GM23248 (cell line): ENCODE results near the gene B4GAT1. TPM values are rescaled to one million over a fixed set of nuclear protein-coding genes. Genes with fewer than 3 reads are reported as not detected.

Experiments
- DNase-seq: peaks from one replicate; pipeline ENCODE4 v3.0.0-alpha.2; 2015
- H2AFZ ChIP-seq: fragments of 200-600 bp; sonication (generic); 2 replicates; pipeline ENCODE4 v1.6.1; 2016; ENCODE audit warnings: antibody characterized with exemption
- H3F3A ChIP-seq: fragments of 200-600 bp; sonication (generic); 2 replicates; pipeline ENCODE4 v1.6.1; 2016; ENCODE audit warnings: mild to moderate bottlenecking, antibody characterized with exemption, mixed run types; ENCODE audit not compliant: insufficient read depth
- H3K27ac ChIP-seq: fragments of 200-600 bp; sonication (generic); 2 replicates; pipeline ENCODE4 v1.5.1; 2016; ENCODE audit warnings: mild to moderate bottlenecking
- H3K27me3 ChIP-seq: fragments of 200-600 bp; sonication (generic); replicated peaks from 2 replicates; pipeline ENCODE4 v1.6.1; 2016; ENCODE audit warnings: mild to moderate bottlenecking; ENCODE audit not compliant: insufficient read depth
- H3K36me3 ChIP-seq: fragments of 200-600 bp; sonication (generic); 2 replicates; pipeline ENCODE4 v1.6.1; 2016; ENCODE audit warnings: low read depth, mild to moderate bottlenecking
- H3K4me1 ChIP-seq: fragments of 200-600 bp; sonication (generic); 2 replicates; pipeline ENCODE4 v1.6.1; 2016; ENCODE audit warnings: mild to moderate bottlenecking; ENCODE audit not compliant: insufficient read depth
- H3K4me2 ChIP-seq: fragments of 200-600 bp; sonication (generic); one replicate; pipeline ENCODE4 v1.6.1; 2016; ENCODE audit warnings: mild to moderate bottlenecking; ENCODE audit not compliant: unreplicated experiment
- H3K4me3 ChIP-seq: fragments of 200-600 bp; sonication (generic); 2 replicates; pipeline ENCODE4 v1.5.1; 2016; ENCODE audit warnings: mild to moderate bottlenecking
- H3K79me2 ChIP-seq: fragments of 200-600 bp; sonication (generic); 2 replicates; pipeline ENCODE4 v1.6.1; 2016; ENCODE audit warnings: mild to moderate bottlenecking; ENCODE audit not compliant: insufficient read depth
- H3K9ac ChIP-seq: fragments of 200-600 bp; sonication (generic); 2 replicates; pipeline ENCODE4 v1.6.1; 2016; ENCODE audit warnings: mild to moderate bottlenecking
- H3K9me2 ChIP-seq: fragments of 200-600 bp; sonication (generic); 2 replicates; pipeline ENCODE4 v1.6.1; 2016; ENCODE audit warnings: mixed run types, mild to moderate bottlenecking, moderate library complexity; ENCODE audit not compliant: insufficient read depth
- H3K9me3 ChIP-seq: fragments of 200-600 bp; sonication (generic); one replicate; pipeline ENCODE4 v1.6.1; 2017; ENCODE audit warnings: low read depth
- H4K20me1 ChIP-seq: fragments of 200-600 bp; sonication (generic); 2 replicates; pipeline ENCODE4 v1.6.0; 2016; ENCODE audit not compliant: insufficient read depth
- EZH2 ChIP-seq: fragments of 200-600 bp; sonication (generic); IDR thresholded peaks from 2 replicates; pipeline ENCODE4 v1.6.1; 2018; ENCODE audit warnings: antibody characterized with exemption, mild to moderate bottlenecking; ENCODE audit not compliant: insufficient read depth, poor library complexity, severe bottlenecking
- EZH2phosphoT487 ChIP-seq: fragments of 200-600 bp; sonication (generic); IDR thresholded peaks from 2 replicates; pipeline ENCODE4 v1.6.1; 2018; ENCODE audit warnings: antibody characterized with exemption, moderate library complexity, mild to moderate bottlenecking, low read depth; ENCODE audit not compliant: insufficient read depth
- WGBS, 2 experiments: methylation state at CpG; one replicate each; pipeline ENCODE4 v1.1.6; 2015 to 2017; ENCODE audit warnings: low lambda C conversion rate in 2 of 2, low coverage in 1 of 2; ENCODE audit errors: missing lambda C conversion rate in 2 of 2; 5-methylcytosine and 5-hydroxymethylcytosine counted together
- in situ Hi-C: fragments of 300-500 bp; cut with MboI; formaldehyde crosslinking; loops from 2 replicates; pipeline ENCODE4 v1.15.0; 2020
- polyA plus RNA-seq: library from polyadenylated mRNA; unstranded; fragments of >200 nt; fragmentation: Nextera tagmentation; extraction: Ambion mirVana; gene quantifications from 2 replicates; pipeline ENCODE4 v1.2.1, GENCODE V29; 2016
- total RNA-seq: library from RNA; depleted of rRNA; stranded (reverse); fragments of >200 nt; shearing (Covaris generic); gene quantifications from 2 replicates; pipeline ENCODE4 v1.2.3, GENCODE V29; 2014

Gene B4GAT1
- total and polyA plus RNA-seq, 2 experiments from 2014 or later = 23.9 to 32.0 TPM

DNA sequence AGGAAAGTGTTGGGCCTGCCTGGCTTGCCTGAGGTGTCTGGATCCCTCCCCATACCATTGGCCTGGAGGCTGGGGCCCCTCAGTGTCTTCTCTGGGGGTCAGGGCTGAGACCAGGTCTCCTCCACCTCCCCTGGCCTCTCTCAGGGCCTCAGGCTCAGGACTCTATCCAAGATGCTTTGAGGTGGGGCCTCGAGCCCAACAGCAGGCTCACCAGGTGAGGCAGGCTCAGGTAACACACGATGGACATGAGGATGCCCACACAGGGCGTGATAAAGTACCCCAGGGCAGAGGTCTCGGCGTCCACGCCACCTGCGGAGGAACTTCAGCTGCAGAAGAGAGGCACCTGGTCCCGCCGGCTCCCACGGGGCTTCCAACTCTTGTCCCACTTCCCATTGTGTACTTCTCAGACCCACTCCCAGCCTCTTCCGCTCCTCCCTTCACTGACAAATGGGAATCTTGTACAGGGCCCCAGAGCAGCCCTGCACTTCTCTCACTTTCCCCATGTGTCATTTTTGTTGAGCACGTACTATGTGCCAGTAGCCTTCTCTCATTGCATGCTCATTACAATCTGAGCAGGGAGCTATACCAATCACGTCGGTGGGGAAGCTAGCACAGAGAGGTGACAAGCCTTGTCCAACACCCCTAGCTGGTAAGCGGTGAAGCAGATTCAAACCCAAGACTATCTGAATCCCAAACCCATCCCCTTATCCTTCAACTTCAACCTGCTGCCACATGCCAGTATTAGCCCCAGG, 20.3 kb upstream of the B4GAT1 start:
- Histone ChIP-seq H2AFZ (no peak overlapping the region), H3K27me3 (peaks cover 9% of the 10 kb centered on the region), H3K9me2 (no peaks in the 10 kb centered on the region), H3K36me3 (no peaks in the 10 kb centered on the region), H3K27ac (no peak overlapping the region), H3K4me2 (no peak overlapping the region), H4K20me1 (no peaks in the 10 kb centered on the region), H3K9ac (no peak overlapping the region), H3K9me3 (no peaks in the 10 kb centered on the region), H3K79me2 (no peaks in the 10 kb centered on the region), H3F3A (no peaks in the 10 kb centered on the region), H3K4me3 (no peak overlapping the region), H3K4me1 (no peaks in the 10 kb centered on the region)
- WGBS, 2 experiments = 83 to 87% methylated on average over 15 of the region's 15 CpGs
- DNase-seq = no peak
- in situ Hi-C loops = no loop called here
- TF ChIP-seq EZH2phosphoT487 (no peak), EZH2 (no peak)

GRCh38 chr11:66366844-66367477, 19.5 kb upstream of the B4GAT1 start:
- Histone ChIP-seq H4K20me1 (no peaks in the 10 kb centered on the region), H3F3A (no peaks in the 10 kb centered on the region), H3K27ac (no peak overlapping the region), H3K27me3 (peaks cover under 1% of the 10 kb centered on the region; the same call in 1 of the 2 replicates), H3K36me3 (no peaks in the 10 kb centered on the region), H3K4me1 (no peaks in the 10 kb centered on the region), H3K9ac (no peak overlapping the region), H3K79me2 (no peaks in the 10 kb centered on the region), H2AFZ (no peak overlapping the region), H3K9me2 (no peaks in the 10 kb centered on the region), H3K9me3 (no peaks in the 10 kb centered on the region), H3K4me2 (no peak overlapping the region), H3K4me3 (no peak overlapping the region)
- WGBS, 2 experiments = 84 to 85% methylated on average over 8 of the region's 8 CpGs
- TF ChIP-seq EZH2phosphoT487 (no peak), EZH2 (no peak)
- no peak for DNase-seq
- in situ Hi-C loops = no loop called here

GRCh38 chr11:66365711-66366619, 18.5 kb upstream of the B4GAT1 start:
- Histone ChIP-seq H3K79me2 (no peaks in the 10 kb centered on the region), H3K9me2 (no peaks in the 10 kb centered on the region), H3K27me3 (no peaks in the 10 kb centered on the region; the same call in 1 of the 2 replicates), H3K27ac (no peak overlapping the region), H3K4me1 (no peaks in the 10 kb centered on the region), H4K20me1 (no peaks in the 10 kb centered on the region), H3K4me3 (no peak overlapping the region), H3K9ac (no peak overlapping the region), H3K4me2 (no peak overlapping the region), H3F3A (no peaks in the 10 kb centered on the region), H2AFZ (no peak overlapping the region), H3K9me3 (no peaks in the 10 kb centered on the region), H3K36me3 (no peaks in the 10 kb centered on the region)
- 56 to 62% methylated on average over 14 of the region's 14 CpGs for WGBS, 2 experiments
- in situ Hi-C loops = no loop called here
- no peak for TF ChIP-seq EZH2phosphoT487
- TF ChIP-seq EZH2 = no peak
- DNase-seq = no peak

GRCh38 chr11:66365166-66365565, 17.7 kb upstream of the B4GAT1 start:
- no peak overlapping the region for H2AFZ ChIP-seq
- DNase-seq = no peak
- TF ChIP-seq EZH2 = no peak
- in situ Hi-C loops = no loop called here
- no peaks in the 10 kb centered on the region for H3K9me2 ChIP-seq
- no peaks in the 10 kb centered on the region for H3K9me3 ChIP-seq
- no peaks in the 10 kb centered on the region for H3K27me3 ChIP-seq
- H3K4me3 ChIP-seq = no peak overlapping the region
- no peak overlapping the region for H3K27ac ChIP-seq
- no peaks in the 10 kb centered on the region for H3K4me1 ChIP-seq
- 87 to 91% methylated on average over 6 of the region's 6 CpGs for WGBS, 2 experiments
- no peak overlapping the region for H3K4me2 ChIP-seq
- H3F3A ChIP-seq = no peaks in the 10 kb centered on the region
- no peaks in the 10 kb centered on the region for H4K20me1 ChIP-seq
- no peak overlapping the region for H3K9ac ChIP-seq
- H3K36me3 ChIP-seq = no peaks in the 10 kb centered on the region
- no peaks in the 10 kb centered on the region for H3K79me2 ChIP-seq
